Calu3 (cell line): ENCODE data around the gene CACNA1I. TPM values are rescaled to one million over a fixed set of nuclear protein-coding genes. Genes with fewer than 3 reads are reported as not detected.
A peak's percentile ranks its signal among the peaks of the same experiment; 100 is the strongest.

Experiments
- BruUV-seq: library from RNA; stranded (reverse); fragments of 400-500 nt; replicated peaks from 2 replicates; lab custom pipeline; 2021; lab: Mats Ljungman, UMichigan
- CTCF ChIA-PET: fragments of 300-600 bp; sonication (Branson Sonifier 250); formaldehyde crosslinking; loops from one replicate; lab custom pipeline; 2022; ENCODE audit warnings: antibody characterized with exemption; lab: Charles Lee
- DNase-seq: peaks from one replicate; pipeline ENCODE4 v3.0.0; 2022
- H3K27ac Mint-ChIP-seq: one replicate; pipeline ENCODE4 v1.8.0; 2022; ENCODE audit warnings: mixed read lengths; ENCODE audit not compliant: unreplicated experiment
- H3K27me3 Mint-ChIP-seq: one replicate; pipeline ENCODE4 v1.8.0; 2022; ENCODE audit warnings: mixed read lengths; ENCODE audit not compliant: unreplicated experiment
- H3K36me3 Mint-ChIP-seq: one replicate; pipeline ENCODE4 v1.8.0; 2022; ENCODE audit warnings: mild to moderate bottlenecking, moderate library complexity, mixed read lengths; ENCODE audit not compliant: insufficient read depth, unreplicated experiment
- H3K4me1 Mint-ChIP-seq: one replicate; pipeline ENCODE4 v1.8.0; 2022; ENCODE audit warnings: mild to moderate bottlenecking, low read depth, mixed read lengths; ENCODE audit not compliant: unreplicated experiment
- H3K4me3 Mint-ChIP-seq: one replicate; pipeline ENCODE4 v1.8.0; 2022; ENCODE audit warnings: mild to moderate bottlenecking, low read depth, moderate library complexity, mixed read lengths; ENCODE audit not compliant: unreplicated experiment
- H3K9me3 Mint-ChIP-seq: one replicate; pipeline ENCODE4 v1.8.0; 2022; ENCODE audit warnings: low read depth, mixed read lengths; ENCODE audit not compliant: unreplicated experiment
- intact Hi-C: fragments of 100-400 bp; cut with micrococcal nuclease; formaldehyde crosslinking; loops from one replicate; pipeline ENCODE4 v1.10.0; 2022; ENCODE audit not compliant: unreplicated experiment
- total RNA-seq: library from RNA; stranded (reverse); gene quantifications from 2 replicates; pipeline ENCODE4 v1.2.3, GENCODE V29; 2022
- TF ChIP-seq, protein P1 (sequence below): fragments of 200-600 bp; IDR thresholded peaks from one replicate; pipeline ENCODE4 v1.8.0; 2022; ENCODE audit warnings: antibody characterized with exemption; ENCODE audit not compliant: unreplicated experiment

Gene CACNA1I
- total RNA-seq, 1 experiment from 2014 or later, result 0.05 TPM

DNA sequence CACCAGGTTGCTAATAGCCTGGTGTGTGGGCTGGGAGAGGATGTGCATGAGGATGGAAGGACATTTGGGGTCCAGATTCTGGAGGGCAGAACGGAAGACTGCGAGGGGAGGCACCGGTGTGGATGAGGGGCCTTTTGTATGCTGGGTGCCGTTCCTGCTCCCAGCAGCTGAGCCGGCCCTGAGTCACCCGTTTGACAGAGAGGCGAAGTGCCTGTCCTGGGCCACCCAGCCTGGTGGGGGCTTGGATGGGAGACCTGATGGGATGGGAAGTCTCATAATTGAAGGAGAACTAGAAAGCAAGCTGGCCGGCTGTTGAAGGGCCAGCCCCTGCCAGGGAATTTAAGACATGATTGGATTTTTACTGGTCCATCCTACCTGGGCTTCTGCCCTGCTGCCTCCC is 10.8 kb downstream of the CACNA1I start:
- intact Hi-C loops, result no loop called here
- Mint-ChIP-seq H3K27ac (no peak overlapping the region), H3K9me3 (peaks cover 11% of the 10 kb centered on the region), H3K4me1 (no peaks in the 10 kb centered on the region), H3K36me3 (no peaks in the 10 kb centered on the region), H3K4me3 (no peak overlapping the region), H3K27me3 (peaks cover 86% of the 10 kb centered on the region)
- TF ChIP-seq, protein P1, sequence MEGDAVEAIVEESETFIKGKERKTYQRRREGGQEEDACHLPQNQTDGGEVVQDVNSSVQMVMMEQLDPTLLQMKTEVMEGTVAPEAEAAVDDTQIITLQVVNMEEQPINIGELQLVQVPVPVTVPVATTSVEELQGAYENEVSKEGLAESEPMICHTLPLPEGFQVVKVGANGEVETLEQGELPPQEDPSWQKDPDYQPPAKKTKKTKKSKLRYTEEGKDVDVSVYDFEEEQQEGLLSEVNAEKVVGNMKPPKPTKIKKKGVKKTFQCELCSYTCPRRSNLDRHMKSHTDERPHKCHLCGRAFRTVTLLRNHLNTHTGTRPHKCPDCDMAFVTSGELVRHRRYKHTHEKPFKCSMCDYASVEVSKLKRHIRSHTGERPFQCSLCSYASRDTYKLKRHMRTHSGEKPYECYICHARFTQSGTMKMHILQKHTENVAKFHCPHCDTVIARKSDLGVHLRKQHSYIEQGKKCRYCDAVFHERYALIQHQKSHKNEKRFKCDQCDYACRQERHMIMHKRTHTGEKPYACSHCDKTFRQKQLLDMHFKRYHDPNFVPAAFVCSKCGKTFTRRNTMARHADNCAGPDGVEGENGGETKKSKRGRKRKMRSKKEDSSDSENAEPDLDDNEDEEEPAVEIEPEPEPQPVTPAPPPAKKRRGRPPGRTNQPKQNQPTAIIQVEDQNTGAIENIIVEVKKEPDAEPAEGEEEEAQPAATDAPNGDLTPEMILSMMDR, result no peak
- no peak for DNase-seq
- no TSS peak for BruUV-seq
- CTCF ChIA-PET, result interaction anchor here (1.0 kb wide), 1 partner anchor 12 kb away, joined by 4 read pairs; no protein-coding TSS in a partner anchor

DNA sequence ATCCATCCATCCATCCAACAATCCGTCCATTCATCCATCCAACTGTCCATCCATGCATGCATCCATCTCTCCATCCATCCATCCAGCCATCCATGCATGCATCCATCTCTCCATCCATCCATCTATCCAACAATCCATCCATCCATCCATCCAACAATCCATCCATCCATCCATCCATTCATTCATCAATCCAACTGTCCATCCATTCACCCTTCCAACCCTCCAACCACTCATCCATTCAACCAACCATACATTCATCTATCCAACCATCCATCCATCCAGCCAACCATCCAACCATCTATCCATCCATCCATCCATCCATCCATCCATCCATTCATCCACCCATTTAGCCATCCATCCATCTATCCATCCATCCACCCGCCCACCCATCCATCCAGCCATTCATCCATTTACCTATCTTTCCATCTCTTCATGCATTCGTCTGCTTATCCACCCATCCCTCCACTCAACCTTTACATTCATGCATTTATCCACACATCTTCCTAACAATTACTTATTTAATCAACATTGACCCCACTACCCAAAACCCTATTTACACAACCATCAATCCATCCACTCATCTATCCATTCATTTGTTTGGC is 12.6 kb downstream of the CACNA1I start:
- Mint-ChIP-seq H3K9me3 (peaks cover 11% of the 10 kb centered on the region), H3K36me3 (no peaks in the 10 kb centered on the region), H3K27me3 (peaks cover 80% of the 10 kb centered on the region), H3K4me1 (no peaks in the 10 kb centered on the region), H3K4me3 (no peak overlapping the region), H3K27ac (no peak overlapping the region)
- DNase-seq, result no peak
- BruUV-seq, result no TSS peak
- CTCF ChIA-PET, result no interaction called here
- TF ChIP-seq, protein P1, result no peak
- intact Hi-C loops, result no loop called here

GRCh38 chr22:39589875-39590274 is 19.3 kb downstream of the CACNA1I start:
- CTCF ChIA-PET, result interaction anchor here (0.6 kb wide), 1 partner anchor 687 kb away, joined by 3 read pairs; no protein-coding TSS in a partner anchor
- intact Hi-C loops, result no loop called here
- no peak overlapping the region for H3K4me3 Mint-ChIP-seq
- peaks cover 25% of the 10 kb centered on the region for H3K27me3 Mint-ChIP-seq
- H3K27ac Mint-ChIP-seq, result no peak overlapping the region
- no peaks in the 10 kb centered on the region for H3K9me3 Mint-ChIP-seq
- no peak for DNase-seq
- no TSS peak for BruUV-seq
- peaks cover 20% of the 10 kb centered on the region for H3K4me1 Mint-ChIP-seq
- H3K36me3 Mint-ChIP-seq, result no peaks in the 10 kb centered on the region
- TF ChIP-seq, protein P1, result no peak

DNA sequence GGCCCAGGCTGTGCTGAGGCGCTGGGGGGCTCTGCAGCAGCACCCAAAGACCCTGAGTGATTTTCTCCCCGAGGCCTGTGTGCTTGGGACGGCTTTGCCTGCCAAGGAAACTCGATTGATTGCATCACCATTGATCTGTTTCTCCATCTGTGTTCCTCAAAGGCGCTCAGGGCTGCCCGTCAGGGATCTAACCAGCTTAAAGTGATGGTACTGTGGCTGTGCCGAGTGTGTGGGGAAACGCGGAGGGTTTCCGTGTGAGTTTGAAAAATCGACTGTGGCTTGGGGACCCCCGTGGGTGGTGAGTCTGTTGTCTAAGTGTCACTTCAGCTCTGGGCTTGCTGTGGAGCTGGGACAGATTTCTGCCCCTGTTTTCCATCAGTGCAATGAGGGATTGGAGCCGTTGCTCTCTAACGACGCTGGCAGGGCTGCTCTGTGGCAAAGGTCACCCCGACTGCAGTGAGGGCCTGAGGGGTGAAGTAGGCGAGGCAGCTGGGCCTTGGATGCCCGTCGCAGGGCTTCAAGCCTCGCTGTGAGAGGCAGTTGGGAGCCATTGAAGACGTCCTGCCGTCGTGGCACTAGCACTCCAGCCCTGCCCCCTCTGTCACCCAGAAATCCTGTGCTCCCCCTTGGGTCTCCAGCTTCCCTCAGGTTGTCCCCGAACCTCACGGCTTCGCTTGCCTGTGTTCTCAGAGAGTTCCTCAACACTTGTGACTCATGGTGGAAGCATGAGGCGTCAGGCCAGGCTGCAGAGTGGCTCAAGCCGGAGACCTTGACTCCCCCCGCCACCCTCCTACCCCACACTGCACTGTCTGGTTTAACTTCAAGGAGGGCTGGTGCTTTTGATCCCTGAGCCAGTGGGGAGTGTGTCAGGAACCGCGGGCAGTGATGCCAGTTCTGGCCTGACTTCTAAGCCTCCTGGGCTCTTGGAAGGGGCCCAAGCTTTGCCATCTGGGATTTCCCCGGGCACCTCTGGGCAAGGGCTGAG is 21.8 kb downstream of the CACNA1I start:
- peak; percentile 76 for DNase-seq
- no peak overlapping the region for H3K4me3 Mint-ChIP-seq
- H3K27ac Mint-ChIP-seq, result peak overlapping the region; percentile 46
- no peaks in the 10 kb centered on the region for H3K36me3 Mint-ChIP-seq
- intact Hi-C loops, result no loop called here
- TF ChIP-seq, protein P1, result no peak
- peaks cover 20% of the 10 kb centered on the region for H3K4me1 Mint-ChIP-seq
- no TSS peak for BruUV-seq
- CTCF ChIA-PET, result interaction anchor here (0.5 to 1.3 kb wide), 3 partner anchors 11 to 917 kb away, joined by 3 to 5 read pairs (median 4); no protein-coding TSS in a partner anchor
- H3K9me3 Mint-ChIP-seq, result no peaks in the 10 kb centered on the region
- H3K27me3 Mint-ChIP-seq, result peaks cover 38% of the 10 kb centered on the region
